ENCODE measurements around the gene WIZ. TPM values are rescaled to one million over a fixed set of nuclear protein-coding genes. Genes with fewer than 3 reads are reported as not detected.
A peak's percentile ranks its signal among the peaks of the same experiment; 100 is the strongest.

WIZ gene
- total and polyA plus RNA-seq, 4 donors: 14.5 to 42.6 (median 23.3) TPM

GRCh38 chr19:15438124-15438496, 11.6 kb downstream of the WIZ start:
- no peak for ATAC-seq (ENCODE audit: insufficient read depth, low FRiP score)
- peaks cover 0 to 4% (median 0%) of the 10 kb centered on the region in 4 donors for H3K36me3 ChIP-seq (ENCODE audit: control insufficient read depth in 4 of 4, insufficient read depth in 4 of 4, low read length in 4 of 4)
- peaks cover 0 to 4% (median 3%) of the 10 kb centered on the region in 5 donors for H3K4me1 ChIP-seq (ENCODE audit: control insufficient read depth in 5 of 5, insufficient read depth in 5 of 5, low read length in 5 of 5)
- DNase-seq: no peak
- peak overlapping the region in 1 of 2 donors; percentile 3 for H3K27ac ChIP-seq (ENCODE audit: low read depth in 1 of 2, low read length in 1 of 2)
- H3K9ac ChIP-seq (ENCODE audit: insufficient read depth in 1 of 2, low read length in 2 of 2): no peak overlapping the region
- H3K4me3 ChIP-seq: no peak overlapping the region
- no peak for TF ChIP-seq CTCF (IDR thresholded peaks at IDR 0.05; ENCODE audit: control extremely low read depth, extremely low read depth)
- no peaks in the 10 kb centered on the region for H3K9me3 ChIP-seq (ENCODE audit: control insufficient read depth in 4 of 4, insufficient read depth in 3 of 4, low read length in 3 of 4)
- H3K27me3 ChIP-seq (ENCODE audit: control insufficient read depth in 3 of 3, insufficient read depth in 3 of 3, low read length in 2 of 3): no peaks in the 10 kb centered on the region
- 85 to 88% methylated on average over 2 of the region's 2 CpGs for WGBS, 2 donors

- Histone ChIP-seq H3K4me3 (no peak overlapping the region), H3K27ac (ENCODE audit: low read depth in 1 of 2, low read length in 1 of 2) (peak overlapping the region in 1 of 2 donors; percentile 3), H3K4me1 (ENCODE audit: control insufficient read depth in 5 of 5, insufficient read depth in 5 of 5, low read length in 5 of 5) (peaks cover 0 to 4% (median 3%) of the 10 kb centered on the region in 5 donors), H3K9me3 (ENCODE audit: control insufficient read depth in 4 of 4, insufficient read depth in 3 of 4, low read length in 3 of 4) (no peaks in the 10 kb centered on the region), H3K9ac (ENCODE audit: insufficient read depth in 1 of 2, low read length in 2 of 2) (no peak overlapping the region), H3K36me3 (ENCODE audit: control insufficient read depth in 4 of 4, insufficient read depth in 4 of 4, low read length in 4 of 4) (peaks cover 0 to 4% (median 0%) of the 10 kb centered on the region in 4 donors), H3K27me3 (ENCODE audit: control insufficient read depth in 3 of 3, insufficient read depth in 3 of 3, low read length in 2 of 3) (no peaks in the 10 kb centered on the region)
- WGBS, 2 donors: 74 to 83% methylated on average over 10 of the region's 10 CpGs
- DNase-seq (peak in 1 of 3 donors; percentile 20), ATAC-seq (ENCODE audit: insufficient read depth, low FRiP score) (no peak)
- TF ChIP-seq CTCF (IDR thresholded peaks at IDR 0.05; ENCODE audit: control extremely low read depth, extremely low read depth): no peak
These were observed 12.2 kb downstream of the WIZ start for GRCh38 chr19:15437355-15438123.

- Histone ChIP-seq H3K4me1 (ENCODE audit: control insufficient read depth in 5 of 5, insufficient read depth in 5 of 5, low read length in 5 of 5) (peaks cover 0 to 4% (median 3%) of the 10 kb centered on the region in 5 donors), H3K9me3 (ENCODE audit: control insufficient read depth in 4 of 4, insufficient read depth in 3 of 4, low read length in 3 of 4) (no peaks in the 10 kb centered on the region), H3K4me3 (no peak overlapping the region), H3K36me3 (ENCODE audit: control insufficient read depth in 4 of 4, insufficient read depth in 4 of 4, low read length in 4 of 4) (peaks cover 0 to 4% (median 0%) of the 10 kb centered on the region in 4 donors), H3K27ac (ENCODE audit: low read depth in 1 of 2, low read length in 1 of 2) (no peak overlapping the region), H3K9ac (ENCODE audit: insufficient read depth in 1 of 2, low read length in 2 of 2) (no peak overlapping the region), H3K27me3 (ENCODE audit: control insufficient read depth in 3 of 3, insufficient read depth in 3 of 3, low read length in 2 of 3) (no peaks in the 10 kb centered on the region)
- 91 to 93% methylated on average over 15 of the region's 15 CpGs for WGBS, 2 donors
- DNase-seq (no peak), ATAC-seq (ENCODE audit: insufficient read depth, low FRiP score) (no peak)
- no peak for TF ChIP-seq CTCF (IDR thresholded peaks at IDR 0.05; ENCODE audit: control extremely low read depth, extremely low read depth)
These were observed 13.0 kb downstream of the WIZ start for GRCh38 chr19:15436826-15437110.
